KOPT-K1 (cell line): ENCODE data around the gene ATOSA.

Experiments
- H3K27ac ChIP-seq: fragments of 200-600 bp; sonication (generic); 2 replicates; pipeline ENCODE4 v1.5.1; 2016; ENCODE audit warnings: antibody characterized with exemption, mild to moderate bottlenecking, low read depth, low read length; ENCODE audit not compliant: poor library complexity, severe bottlenecking
- H3K36me3 ChIP-seq: fragments of 200-600 bp; sonication (generic); 2 replicates; pipeline ENCODE4 v1.5.1; 2017; ENCODE audit warnings: antibody characterized with exemption, mild to moderate bottlenecking, low read length, moderate library complexity; ENCODE audit not compliant: insufficient read depth
- H3K9me3 ChIP-seq: fragments of 200-600 bp; sonication (generic); 2 replicates; pipeline ENCODE4 v1.5.1; 2017; ENCODE audit warnings: antibody characterized with exemption, low read length, mild to moderate bottlenecking; ENCODE audit not compliant: insufficient read depth, poor library complexity, severe bottlenecking

The ATOSA gene, protein sequence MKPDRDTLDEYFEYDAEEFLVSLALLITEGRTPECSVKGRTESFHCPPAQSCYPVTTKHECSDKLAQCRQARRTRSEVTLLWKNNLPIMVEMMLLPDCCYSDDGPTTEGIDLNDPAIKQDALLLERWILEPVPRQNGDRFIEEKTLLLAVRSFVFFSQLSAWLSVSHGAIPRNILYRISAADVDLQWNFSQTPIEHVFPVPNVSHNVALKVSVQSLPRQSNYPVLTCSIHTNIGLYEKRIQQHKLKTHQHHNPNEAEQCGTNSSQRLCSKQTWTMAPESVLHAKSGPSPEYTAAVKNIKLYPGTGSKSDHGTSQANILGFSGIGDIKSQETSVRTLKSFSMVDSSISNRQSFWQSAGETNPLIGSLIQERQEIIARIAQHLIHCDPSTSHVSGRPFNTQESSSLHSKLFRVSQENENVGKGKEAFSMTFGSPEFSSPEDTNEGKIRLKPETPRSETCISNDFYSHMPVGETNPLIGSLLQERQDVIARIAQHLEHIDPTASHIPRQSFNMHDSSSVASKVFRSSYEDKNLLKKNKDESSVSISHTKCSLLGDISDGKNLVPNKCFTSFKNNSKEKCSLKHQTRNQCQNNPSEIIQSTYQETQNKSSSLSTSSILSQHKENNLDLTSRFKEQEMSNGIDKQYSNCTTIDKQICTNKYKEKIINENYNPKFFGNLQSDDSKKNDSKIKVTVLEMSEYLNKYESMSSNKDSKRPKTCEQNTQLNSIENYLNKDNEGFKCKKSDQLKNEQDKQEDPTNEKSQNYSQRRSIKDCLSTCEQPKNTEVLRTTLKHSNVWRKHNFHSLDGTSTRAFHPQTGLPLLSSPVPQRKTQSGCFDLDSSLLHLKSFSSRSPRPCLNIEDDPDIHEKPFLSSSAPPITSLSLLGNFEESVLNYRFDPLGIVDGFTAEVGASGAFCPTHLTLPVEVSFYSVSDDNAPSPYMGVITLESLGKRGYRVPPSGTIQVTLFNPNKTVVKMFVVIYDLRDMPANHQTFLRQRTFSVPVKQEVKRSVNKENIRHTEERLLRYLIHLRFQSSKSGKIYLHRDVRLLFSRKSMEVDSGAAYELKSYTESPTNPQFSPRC

GRCh38 chr15:52679232-52680040 is at the start of gene ATOSA:
Gene ATOSA, minus strand, starts transcription at chr15:52679388. Its CDS starts 1,367 bp downstream, at chr15:52678021.
- H3K36me3 ChIP-seq: peaks cover 11% of the 10 kb centered on the region; the same call in 1 of the 2 replicates
- H3K27ac ChIP-seq: peak within 1 kb of the TSS; percentile 83
- H3K9me3 ChIP-seq: no peaks in the 10 kb centered on the region

- no peak overlapping the region for H3K27ac ChIP-seq
- H3K36me3 ChIP-seq: no peaks in the 10 kb centered on the region
- H3K9me3 ChIP-seq: no peaks in the 10 kb centered on the region
Measured at GRCh38 chr15:52728899-52729298, 49.7 kb upstream of the ATOSA start.

DNA sequence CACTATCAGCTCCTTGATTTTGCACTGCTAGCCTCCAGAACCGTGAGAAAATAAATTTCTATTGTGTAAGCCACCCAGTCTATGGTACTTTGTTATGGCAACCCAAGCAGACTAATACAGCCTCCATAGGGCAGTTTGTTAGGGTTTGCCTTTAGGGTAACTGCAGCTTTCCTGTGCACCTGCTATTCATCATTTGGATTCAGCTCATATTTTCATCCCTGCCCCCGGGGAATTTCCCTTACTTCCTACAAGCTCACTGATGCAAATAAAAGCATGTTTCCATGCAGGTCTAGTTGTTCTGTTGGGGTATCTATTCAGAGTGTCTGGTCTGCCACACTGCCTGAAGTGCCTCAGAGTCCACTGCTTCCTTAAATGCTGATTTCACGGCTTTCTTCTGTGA is 48.6 kb upstream of the ATOSA start:
- no peak overlapping the region for H3K27ac ChIP-seq
- H3K36me3 ChIP-seq: no peaks in the 10 kb centered on the region
- H3K9me3 ChIP-seq: no peaks in the 10 kb centered on the region

DNA sequence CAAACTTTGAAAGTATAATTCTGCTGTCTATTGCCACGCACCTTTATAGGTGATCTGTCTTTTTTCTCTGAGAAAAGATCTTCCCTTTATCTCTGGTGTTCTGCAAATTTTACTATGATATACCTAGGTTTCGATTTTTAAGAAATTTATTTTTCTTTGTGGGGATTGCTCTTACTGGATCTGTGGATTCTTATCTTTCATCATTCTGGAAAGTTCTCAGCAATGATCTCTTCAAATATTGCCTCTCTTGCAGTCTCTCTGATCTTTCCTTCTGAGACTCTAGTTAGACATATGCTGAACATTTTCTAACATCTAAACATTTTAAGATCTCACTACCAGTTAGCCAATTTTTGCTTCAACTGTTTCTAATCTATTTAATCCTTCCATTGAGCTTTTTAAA is 47.0 kb upstream of the ATOSA start:
- Histone ChIP-seq H3K9me3 (no peaks in the 10 kb centered on the region), H3K27ac (no peak overlapping the region)

GRCh38 chr15:52718551-52718950 is 39.4 kb upstream of the ATOSA start:
- H3K36me3 ChIP-seq: no peaks in the 10 kb centered on the region
- H3K9me3 ChIP-seq: no peaks in the 10 kb centered on the region
- no peak overlapping the region for H3K27ac ChIP-seq

More for the DNA sequence above, 47.0 kb upstream of the ATOSA start:
- H3K36me3 ChIP-seq: no peaks in the 10 kb centered on the region

GRCh38 chr15:52717924-52718323 is 38.7 kb upstream of the ATOSA start:
- H3K36me3 ChIP-seq: no peaks in the 10 kb centered on the region
- H3K27ac ChIP-seq: no peak overlapping the region
- H3K9me3 ChIP-seq: no peaks in the 10 kb centered on the region

DNA sequence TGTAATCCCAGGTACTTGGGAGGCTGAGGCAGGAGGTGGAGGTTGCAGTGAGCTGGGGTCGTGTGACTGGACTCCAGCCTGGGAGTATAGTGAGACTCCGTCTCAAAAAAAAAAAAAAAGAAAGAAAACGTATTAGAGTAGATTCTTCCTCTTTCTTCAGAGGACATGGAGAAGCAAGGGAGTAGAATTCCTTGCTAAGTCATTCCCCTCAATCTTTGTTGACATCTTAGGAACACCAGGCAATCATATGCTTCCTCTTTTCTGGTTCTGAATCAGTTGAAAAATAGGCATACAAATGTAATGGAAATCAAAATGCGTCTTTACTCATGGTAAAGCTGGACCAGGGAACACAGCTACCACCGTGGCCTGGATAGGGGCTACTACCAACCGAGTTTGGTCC is 38.3 kb upstream of the ATOSA start:
- Histone ChIP-seq H3K27ac (no peak overlapping the region), H3K9me3 (no peaks in the 10 kb centered on the region), H3K36me3 (no peaks in the 10 kb centered on the region)

- H3K27ac ChIP-seq: no peak overlapping the region
- H3K9me3 ChIP-seq: no peaks in the 10 kb centered on the region
- H3K36me3 ChIP-seq: no peaks in the 10 kb centered on the region
Measured at GRCh38 chr15:52716536-52716935, 37.3 kb upstream of the ATOSA start.

DNA sequence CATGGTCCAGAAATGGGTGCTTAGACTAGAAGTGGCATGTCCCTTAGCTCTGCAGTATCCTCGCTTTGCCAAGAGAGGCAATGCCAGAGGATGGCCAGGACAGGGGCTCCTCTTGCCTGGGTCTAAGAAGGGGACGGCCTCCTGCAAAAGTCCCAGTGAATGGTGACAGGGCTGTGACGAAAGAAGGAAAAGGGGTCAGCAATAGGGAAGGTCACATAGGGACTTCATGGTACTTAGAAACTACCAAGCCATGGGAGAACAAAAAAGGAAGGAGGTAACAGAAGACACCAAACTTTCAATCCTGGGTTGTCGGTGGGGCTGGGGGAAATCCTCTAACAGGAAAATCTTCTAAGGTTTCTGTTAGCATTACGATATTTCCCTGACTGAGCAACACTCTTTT is 36.2 kb upstream of the ATOSA start:
- Histone ChIP-seq H3K36me3 (no peaks in the 10 kb centered on the region), H3K27ac (no peak overlapping the region), H3K9me3 (no peaks in the 10 kb centered on the region)

- H3K27ac ChIP-seq: no peak overlapping the region
- H3K36me3 ChIP-seq: no peaks in the 10 kb centered on the region
Measured at GRCh38 chr15:52714968-52715367, 35.8 kb upstream of the ATOSA start.

DNA sequence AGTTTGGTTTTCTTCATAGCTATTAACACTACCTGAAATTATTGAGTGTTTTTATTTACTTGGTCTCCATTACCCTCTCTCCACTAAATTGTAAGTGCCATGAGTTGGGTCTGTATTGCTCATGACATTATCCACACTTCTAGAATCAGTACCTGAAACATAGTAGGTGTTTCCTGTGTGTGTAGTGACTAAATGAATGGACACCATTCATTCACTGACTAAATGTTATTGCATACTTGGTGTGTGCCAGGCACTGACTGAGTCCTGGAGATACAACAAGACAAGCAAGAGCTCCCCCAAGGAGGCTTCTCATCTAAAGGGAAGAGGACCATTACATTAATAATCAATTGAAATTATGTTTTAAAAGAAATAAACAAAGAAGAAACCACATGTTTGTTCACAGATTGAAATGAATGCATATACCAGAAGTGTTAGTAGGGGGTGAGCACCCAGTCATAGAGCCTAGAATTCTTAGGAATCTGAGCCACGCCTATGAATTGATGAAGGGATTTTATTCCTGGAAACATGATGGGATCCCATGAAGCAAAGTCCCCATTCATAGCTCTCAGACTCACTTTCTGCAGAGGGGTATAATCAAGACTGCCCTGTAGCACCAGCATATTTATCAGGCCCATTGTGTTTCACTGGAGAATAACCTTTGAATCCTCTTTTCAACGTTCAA is 31.7 kb upstream of the ATOSA start:
- Histone ChIP-seq H3K9me3 (no peaks in the 10 kb centered on the region), H3K27ac (no peak overlapping the region), H3K36me3 (no peaks in the 10 kb centered on the region)

More at GRCh38 chr15:52714968-52715367, 35.8 kb upstream of the ATOSA start:
- H3K9me3 ChIP-seq: no peaks in the 10 kb centered on the region

GRCh38 chr15:52710050-52710707 is 31.0 kb upstream of the ATOSA start:
- Histone ChIP-seq H3K27ac (no peak overlapping the region), H3K36me3 (no peaks in the 10 kb centered on the region), H3K9me3 (no peaks in the 10 kb centered on the region)

- no peaks in the 10 kb centered on the region for H3K36me3 ChIP-seq
- H3K9me3 ChIP-seq: no peaks in the 10 kb centered on the region
- no peak overlapping the region for H3K27ac ChIP-seq
Measured at GRCh38 chr15:52709187-52709981, 30.2 kb upstream of the ATOSA start.
